ENCODE results near the gene BCAP29. TPM values are rescaled to one million over a fixed set of nuclear protein-coding genes. Genes with fewer than 3 reads are reported as not detected.

Gene BCAP29
- total RNA-seq, 2 experiments from 2014 or later, result 24.0 to 27.7 TPM

- intact Hi-C loops (cut with micrococcal nuclease), result no loop called here
- peaks cover 6% of the 10 kb centered on the region for H3K36me3 Mint-ChIP-seq (ENCODE audit: low read depth)
- POLR2A ChIA-PET, result no interaction called here
- TF ChIP-seq, protein P1, sequence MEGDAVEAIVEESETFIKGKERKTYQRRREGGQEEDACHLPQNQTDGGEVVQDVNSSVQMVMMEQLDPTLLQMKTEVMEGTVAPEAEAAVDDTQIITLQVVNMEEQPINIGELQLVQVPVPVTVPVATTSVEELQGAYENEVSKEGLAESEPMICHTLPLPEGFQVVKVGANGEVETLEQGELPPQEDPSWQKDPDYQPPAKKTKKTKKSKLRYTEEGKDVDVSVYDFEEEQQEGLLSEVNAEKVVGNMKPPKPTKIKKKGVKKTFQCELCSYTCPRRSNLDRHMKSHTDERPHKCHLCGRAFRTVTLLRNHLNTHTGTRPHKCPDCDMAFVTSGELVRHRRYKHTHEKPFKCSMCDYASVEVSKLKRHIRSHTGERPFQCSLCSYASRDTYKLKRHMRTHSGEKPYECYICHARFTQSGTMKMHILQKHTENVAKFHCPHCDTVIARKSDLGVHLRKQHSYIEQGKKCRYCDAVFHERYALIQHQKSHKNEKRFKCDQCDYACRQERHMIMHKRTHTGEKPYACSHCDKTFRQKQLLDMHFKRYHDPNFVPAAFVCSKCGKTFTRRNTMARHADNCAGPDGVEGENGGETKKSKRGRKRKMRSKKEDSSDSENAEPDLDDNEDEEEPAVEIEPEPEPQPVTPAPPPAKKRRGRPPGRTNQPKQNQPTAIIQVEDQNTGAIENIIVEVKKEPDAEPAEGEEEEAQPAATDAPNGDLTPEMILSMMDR (IDR thresholded peaks at IDR 0.05), result no peak
- no peaks in the 10 kb centered on the region for H3K9me3 Mint-ChIP-seq
- no peak overlapping the region for H3K4me3 Mint-ChIP-seq
- H3K27ac Mint-ChIP-seq, result no peak overlapping the region
- no peaks in the 10 kb centered on the region for H3K27me3 Mint-ChIP-seq
- CTCF ChIA-PET, result interaction anchor here (1.4 kb wide), 1 partner anchor 120 kb away, joined by 3 read pairs; no protein-coding TSS in a partner anchor
- ATAC-seq (no peak), DNase-seq (no peak)
- H3K4me1 Mint-ChIP-seq (ENCODE audit: low read depth), result no peaks in the 10 kb centered on the region
Measured at GRCh38 chr7:107599262-107599661, 19.2 kb downstream of the BCAP29 start.

GRCh38 chr7:107600816-107601215 is 20.8 kb downstream of the BCAP29 start:
- H3K36me3 Mint-ChIP-seq (ENCODE audit: low read depth), result peaks cover 2% of the 10 kb centered on the region
- H3K9me3 Mint-ChIP-seq, result no peaks in the 10 kb centered on the region
- no peak overlapping the region for H3K4me3 Mint-ChIP-seq
- TF ChIP-seq, protein P1 (IDR thresholded peaks at IDR 0.05), result no peak
- ATAC-seq, result no peak
- ChIA-PET POLR2A (no interaction called here), CTCF (interaction anchor here (1.2 to 1.4 kb wide), 2 partner anchors 18 to 119 kb away, joined by 3 to 4 read pairs; no protein-coding TSS in a partner anchor)
- H3K27ac Mint-ChIP-seq, result no peak overlapping the region
- H3K4me1 Mint-ChIP-seq (ENCODE audit: low read depth), result no peaks in the 10 kb centered on the region
- H3K27me3 Mint-ChIP-seq, result no peaks in the 10 kb centered on the region
- intact Hi-C loops (cut with micrococcal nuclease), result no loop called here
- no peak for DNase-seq

DNA sequence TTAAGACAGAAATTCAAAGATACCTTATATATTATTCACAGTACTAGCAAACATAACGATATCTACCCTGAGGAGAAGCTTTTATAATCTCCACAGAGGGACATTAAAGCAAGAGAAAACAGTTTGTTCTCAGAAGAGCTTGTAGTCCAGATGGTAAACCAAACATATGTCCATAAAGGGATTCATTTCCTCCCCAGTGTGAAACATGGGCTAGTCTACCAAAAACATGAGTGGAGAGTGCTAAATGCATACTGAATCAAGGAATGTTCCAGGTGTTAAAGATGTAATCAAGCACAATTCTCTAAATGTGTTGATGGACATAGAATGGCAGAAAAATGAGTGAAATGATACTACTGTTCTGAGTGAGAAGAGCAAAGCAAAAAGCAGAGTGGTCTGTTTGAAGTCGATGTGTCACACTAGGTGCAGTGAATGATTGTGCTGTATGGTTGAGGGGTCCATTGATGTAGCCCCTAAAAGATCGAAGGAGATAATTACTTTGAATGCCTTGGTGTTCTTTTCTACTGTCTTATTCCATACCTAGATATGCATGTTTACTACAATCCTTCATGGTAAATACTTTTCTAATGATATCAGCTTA is 25.3 kb downstream of the BCAP29 start:
- TF ChIP-seq, protein P1 (IDR thresholded peaks at IDR 0.05), result no peak
- Mint-ChIP-seq H3K4me3 (no peak overlapping the region), H3K36me3 (ENCODE audit: low read depth) (peaks cover 4% of the 10 kb centered on the region), H3K4me1 (ENCODE audit: low read depth) (no peaks in the 10 kb centered on the region), H3K27ac (no peak overlapping the region), H3K27me3 (no peaks in the 10 kb centered on the region), H3K9me3 (no peaks in the 10 kb centered on the region)
- peak; percentile 34 for ATAC-seq
- CTCF ChIA-PET, result interaction anchor here (0.8 kb wide), 1 partner anchor 270 kb away, joined by 4 read pairs; no protein-coding TSS in a partner anchor
- intact Hi-C loops (cut with micrococcal nuclease), result no loop called here
- POLR2A ChIA-PET, result interaction anchor here (0.7 kb wide), 1 partner anchor 690 kb away, joined by 3 read pairs; no protein-coding TSS in a partner anchor
- DNase-seq, result no peak

DNA sequence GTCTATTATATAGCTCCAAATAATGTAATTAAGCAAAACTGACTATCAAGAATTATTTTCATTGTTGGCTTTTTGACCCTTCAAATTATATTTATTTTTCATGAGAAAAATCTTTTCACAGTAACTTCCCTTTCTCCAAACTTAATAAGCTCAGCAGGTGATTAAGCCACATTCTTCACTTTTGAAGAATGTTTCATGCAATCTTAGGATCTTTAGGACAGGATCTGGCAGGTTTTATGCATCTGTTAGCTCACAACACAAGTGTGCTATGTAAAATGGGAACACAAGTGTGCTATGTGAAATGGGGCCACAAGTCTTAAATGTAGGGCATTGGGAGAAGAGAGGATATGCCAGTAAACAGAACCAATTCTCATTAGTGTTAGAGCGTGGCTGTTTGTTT is 26.3 kb downstream of the BCAP29 start:
- Mint-ChIP-seq H3K36me3 (ENCODE audit: low read depth) (peaks cover 4% of the 10 kb centered on the region), H3K27me3 (no peaks in the 10 kb centered on the region), H3K27ac (no peak overlapping the region), H3K4me1 (ENCODE audit: low read depth) (no peaks in the 10 kb centered on the region), H3K9me3 (no peaks in the 10 kb centered on the region), H3K4me3 (no peak overlapping the region)
- intact Hi-C loops (cut with micrococcal nuclease), result no loop called here
- TF ChIP-seq, protein P1 (IDR thresholded peaks at IDR 0.05), result no peak
- no peak for DNase-seq
- POLR2A ChIA-PET, result no interaction called here
- CTCF ChIA-PET, result no interaction called here
- ATAC-seq, result no peak

- ChIA-PET POLR2A (no interaction called here), CTCF (no interaction called here)
- H3K27ac Mint-ChIP-seq, result no peak overlapping the region
- no peaks in the 10 kb centered on the region for H3K27me3 Mint-ChIP-seq
- DNase-seq (no peak), ATAC-seq (no peak)
- H3K9me3 Mint-ChIP-seq, result no peaks in the 10 kb centered on the region
- TF ChIP-seq, protein P1 (IDR thresholded peaks at IDR 0.05), result no peak
- intact Hi-C loops (cut with micrococcal nuclease), result no loop called here
- H3K4me3 Mint-ChIP-seq, result no peak overlapping the region
- peaks cover 15% of the 10 kb centered on the region for H3K36me3 Mint-ChIP-seq (ENCODE audit: low read depth)
- H3K4me1 Mint-ChIP-seq (ENCODE audit: low read depth), result no peaks in the 10 kb centered on the region
Measured at GRCh38 chr7:107609811-107610261, 29.8 kb downstream of the BCAP29 start.

Measured in activated CD8-positive, alpha-beta T cell treated with anti-CD3 and anti-CD28 coated beads for 36 hours (primary cell).